Pancreas (tissue), 10 donors: Measurements from ENCODE around the gene C1orf35. TPM values are rescaled to one million over a fixed set of nuclear protein-coding genes. Genes with fewer than 3 reads are reported as not detected.

ENCODE experiments used
- ATAC-seq, 4 donors: fragments of 200-7000 bp; cut with Tn5 transposase; one replicate each; pipeline versions ENCODE4 v1.8.0 to v1.9.1; 2020; ENCODE audit warnings: mild to moderate bottlenecking in 4 of 4, moderate library complexity in 4 of 4
- DNase-seq, 6 donors: peaks; one replicate each; pipeline ENCODE4 v3.0.0-alpha.2; 2020
- FAIRE-seq: peaks from 2 replicates; lab custom pipeline; 2012; peaks lifted over from hg19 to GRCh38; lab: Jason Lieb, UNC
- H3K27ac ChIP-seq, 4 donors: fragments of 200-600 bp; sonication (generic); 1 replicate in 3 of 4; 2 replicates in 1 of 4; pipeline versions ENCODE4 v1.5.0 to v1.8.0; 2020
- H3K27me3 ChIP-seq, 4 donors: fragments of 200-600 bp; one replicate each; pipeline ENCODE4 v1.8.0; 2021
- H3K36me3 ChIP-seq, 3 donors: fragments of 200-600 bp; sonication (generic) in 1 of 3; one replicate each; pipeline versions ENCODE4 v1.5.0 to v1.8.0; 2020 to 2021
- H3K4me1 ChIP-seq, 3 donors: fragments of 200-600 bp; one replicate each; pipeline ENCODE4 v1.8.0; 2021
- H3K4me3 ChIP-seq, 4 donors: fragments of 200-600 bp; sonication (generic) in 2 of 4; one replicate each; pipeline versions ENCODE4 v1.5.0 to v1.8.0; 2020 to 2021
- H3K9me3 ChIP-seq, 4 donors: fragments of 200-600 bp; one replicate each; pipeline ENCODE4 v1.8.0; 2021
- WGBS, 2 donors: extraction: QIAGEN DNeasy Blood & Tissue Kit; methylation state at CpG; one replicate each; pipeline ENCODE4 v1.1.7; 2013; 5-methylcytosine and 5-hydroxymethylcytosine counted together
- intact Hi-C, 3 donors: fragments of 100-400 bp; cut with DNase I; formaldehyde crosslinking; loops; one replicate each; pipeline versions ENCODE4 v1.11.1 to v1.14.2; 2022
- polyA plus RNA-seq, 2 donors: library from polyadenylated mRNA; stranded (reverse); fragments of 200-250 nt; gene quantifications; one replicate each; pipeline ENCODE4 v1.2.3, GENCODE V29; 2013
- total RNA-seq, 6 donors: library from RNA; stranded (reverse); fragmentation: NEBNext Ultra II Directional in 4 of 6; extraction: Animal tissue kit (Norgen Biotek cat#: 25700) in 4 of 6; gene quantifications; one replicate each; pipeline versions ENCODE4 v1.2.1 to v1.2.4, GENCODE V29; 2021 to 2023
- TF ChIP-seq, protein P1 (sequence below), 4 donors: fragments of 200-600 bp; sonication (generic) in 3 of 4; IDR thresholded peaks; one replicate each; pipeline versions ENCODE4 v1.5.0 to v1.8.0; 2021; ENCODE audit warnings: antibody characterized with exemption in 4 of 4
- donor health status: healthy with polysubstance abuse.
- donor health status: DM: no; HTN: no; CAD: no; lungs with moderate emphysema.
- donor health status: DM: no; HTN: no; CAD: no.
- donor health status: control.
- donor health status: control.
- donor health status: Bipolar disorder and iron deficiency.
- donor health status: DM: yes; HTN: yes; CAD: no.
- donor health status: DM: no; HTN: no; CAD: no.
- donor health status: DM: no; HTN: no; CAD: no.
- donor health status: DM: yes; HTN: yes; CAD: no.

C1orf35 gene
- total and polyA plus RNA-seq, 8 donors, result 6.3 to 33.2 (median 8.3) TPM

GRCh38 chr1:228108742-228109072 lies 5.6 kb upstream of the C1orf35 start:
- Histone ChIP-seq H3K36me3 (no peaks in the 10 kb centered on the region), H3K4me1 (peaks cover 5 to 9% (median 7%) of the 10 kb centered on the region in 3 donors), H3K27me3 (no peaks in the 10 kb centered on the region), H3K27ac (peak overlapping the region; percentile 77 to 88 (median 82)), H3K4me3 (peak overlapping the region; percentile 79 to 98 (median 88)), H3K9me3 (no peaks in the 10 kb centered on the region)
- WGBS, 2 donors, result 2 to 3% methylated on average over 7 to 8 of the region's 8 CpGs
- intact Hi-C loops, result no loop called here
- DNase-seq (no peak), ATAC-seq (no peak), FAIRE-seq (no peak)
- TF ChIP-seq, protein P1, sequence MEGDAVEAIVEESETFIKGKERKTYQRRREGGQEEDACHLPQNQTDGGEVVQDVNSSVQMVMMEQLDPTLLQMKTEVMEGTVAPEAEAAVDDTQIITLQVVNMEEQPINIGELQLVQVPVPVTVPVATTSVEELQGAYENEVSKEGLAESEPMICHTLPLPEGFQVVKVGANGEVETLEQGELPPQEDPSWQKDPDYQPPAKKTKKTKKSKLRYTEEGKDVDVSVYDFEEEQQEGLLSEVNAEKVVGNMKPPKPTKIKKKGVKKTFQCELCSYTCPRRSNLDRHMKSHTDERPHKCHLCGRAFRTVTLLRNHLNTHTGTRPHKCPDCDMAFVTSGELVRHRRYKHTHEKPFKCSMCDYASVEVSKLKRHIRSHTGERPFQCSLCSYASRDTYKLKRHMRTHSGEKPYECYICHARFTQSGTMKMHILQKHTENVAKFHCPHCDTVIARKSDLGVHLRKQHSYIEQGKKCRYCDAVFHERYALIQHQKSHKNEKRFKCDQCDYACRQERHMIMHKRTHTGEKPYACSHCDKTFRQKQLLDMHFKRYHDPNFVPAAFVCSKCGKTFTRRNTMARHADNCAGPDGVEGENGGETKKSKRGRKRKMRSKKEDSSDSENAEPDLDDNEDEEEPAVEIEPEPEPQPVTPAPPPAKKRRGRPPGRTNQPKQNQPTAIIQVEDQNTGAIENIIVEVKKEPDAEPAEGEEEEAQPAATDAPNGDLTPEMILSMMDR (IDR thresholded peaks at IDR 0.05), result no peak

GRCh38 chr1:228108055-228108690 lies 5.0 kb upstream of the C1orf35 start:
- no peak for DNase-seq
- intact Hi-C loops, result no loop called here
- H3K27me3 ChIP-seq, result no peaks in the 10 kb centered on the region
- no peaks in the 10 kb centered on the region for H3K9me3 ChIP-seq
- TF ChIP-seq, protein P1 (IDR thresholded peaks at IDR 0.05), result no peak
- H3K4me1 ChIP-seq, result peaks cover 5 to 9% (median 7%) of the 10 kb centered on the region in 3 donors
- 61 to 67% methylated on average over 11 of the region's 11 CpGs for WGBS, 2 donors
- ATAC-seq, result no peak
- peak overlapping the region in 3 of 4 donors; percentile 79 to 88 (median 85) for H3K27ac ChIP-seq
- H3K36me3 ChIP-seq, result no peaks in the 10 kb centered on the region
- no peak for FAIRE-seq
- peak overlapping the region; percentile 79 to 98 (median 88) for H3K4me3 ChIP-seq

DNA sequence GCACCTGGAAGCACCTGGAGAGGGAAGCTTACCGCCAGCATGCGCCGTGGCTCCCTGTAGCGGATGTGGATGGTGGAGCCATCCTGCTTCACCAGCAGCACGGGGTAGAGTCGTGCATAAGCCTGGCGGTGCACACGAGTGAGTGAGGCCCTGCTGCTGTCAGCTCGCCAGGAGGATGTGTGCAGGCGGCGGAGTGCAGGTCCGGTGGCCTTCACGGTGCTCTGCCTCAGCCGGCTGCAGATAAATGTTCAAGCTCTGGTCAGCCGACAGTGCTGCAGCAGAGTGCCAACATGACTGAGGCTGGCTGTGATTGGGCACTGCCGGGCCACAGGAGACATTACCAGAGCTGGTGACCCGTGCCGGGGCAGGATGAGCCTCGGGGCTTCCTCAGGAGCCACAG lies 4.5 kb upstream of the C1orf35 start:
- peak in 3 of 6 donors; percentile 23 to 75 (median 53) for DNase-seq
- ATAC-seq, result no peak
- TF ChIP-seq, protein P1 (IDR thresholded peaks at IDR 0.05), result no peak
- intact Hi-C loops, result no loop called here
- peaks cover 5 to 9% (median 7%) of the 10 kb centered on the region in 3 donors for H3K4me1 ChIP-seq
- no peak overlapping the region for H3K4me3 ChIP-seq
- no peaks in the 10 kb centered on the region for H3K27me3 ChIP-seq
- WGBS, 2 donors, result 74 to 82% methylated on average over 19 of the region's 19 CpGs
- FAIRE-seq, result no peak
- no peak overlapping the region for H3K27ac ChIP-seq
- no peaks in the 10 kb centered on the region for H3K36me3 ChIP-seq
- no peaks in the 10 kb centered on the region for H3K9me3 ChIP-seq

- no peak overlapping the region for H3K4me3 ChIP-seq
- no peaks in the 10 kb centered on the region for H3K36me3 ChIP-seq
- TF ChIP-seq, protein P1 (IDR thresholded peaks at IDR 0.05), result no peak
- no peaks in the 10 kb centered on the region for H3K27me3 ChIP-seq
- no peak overlapping the region for H3K27ac ChIP-seq
- ATAC-seq, result no peak
- 86 to 97% methylated on average over 9 of the region's 9 CpGs for WGBS, 2 donors
- FAIRE-seq, result no peak
- H3K4me1 ChIP-seq, result peaks cover 5 to 13% (median 7%) of the 10 kb centered on the region in 3 donors
- intact Hi-C loops, result no loop called here
- H3K9me3 ChIP-seq, result no peaks in the 10 kb centered on the region
- DNase-seq, result no peak
Observed at GRCh38 chr1:228106800-228107054, 3.6 kb upstream of the C1orf35 start.

DNA sequence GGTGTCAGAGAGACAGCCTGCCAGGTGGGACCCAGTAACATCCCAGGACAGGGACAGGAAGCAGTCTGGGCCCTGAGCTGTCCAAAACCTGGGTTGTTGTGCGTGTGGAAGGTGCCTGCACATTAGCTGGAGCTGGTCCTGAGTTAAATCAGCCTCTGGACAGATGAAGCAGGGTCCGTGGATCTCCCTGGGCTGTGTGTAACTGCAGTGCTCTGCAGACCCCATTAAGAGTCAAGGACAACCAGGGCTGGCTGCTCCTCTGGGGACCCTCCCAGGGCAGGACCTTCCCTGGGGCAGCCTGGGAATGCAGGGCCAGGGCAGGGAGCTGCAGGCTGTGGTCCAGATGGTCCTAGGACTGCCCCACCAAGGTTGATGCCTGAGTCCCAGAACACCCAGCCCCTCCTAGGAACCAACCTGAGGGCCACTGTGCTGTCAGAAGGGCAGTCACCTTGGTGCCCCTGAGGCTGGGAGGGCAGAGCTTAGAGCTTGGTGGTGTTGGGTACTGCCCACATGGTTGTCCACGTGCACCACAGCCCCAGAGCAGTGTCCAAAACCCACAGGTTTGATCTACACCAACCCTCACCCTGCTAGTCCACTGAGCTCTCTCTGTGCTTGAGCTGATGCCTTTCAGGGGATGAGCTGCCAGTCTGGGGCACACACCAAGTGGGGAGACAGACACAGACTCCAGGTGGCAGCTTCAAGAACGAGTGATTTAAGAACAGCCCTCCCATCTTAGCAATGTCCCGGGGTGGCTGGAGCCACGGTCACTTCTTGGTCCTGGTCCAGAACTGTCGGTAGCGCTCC lies 3.1 kb upstream of the C1orf35 start:
- DNase-seq, result peak in 2 of 6 donors; percentile 14 to 63
- H3K4me1 ChIP-seq, result peaks cover 5 to 18% (median 7%) of the 10 kb centered on the region in 3 donors
- 74 to 76% methylated on average over 8 of the region's 8 CpGs for WGBS, 2 donors

More for the DNA sequence above, 3.1 kb upstream of the C1orf35 start:
- Histone ChIP-seq H3K36me3 (no peaks in the 10 kb centered on the region), H3K27me3 (no peaks in the 10 kb centered on the region), H3K4me3 (no peak overlapping the region), H3K9me3 (no peaks in the 10 kb centered on the region), H3K27ac (no peak overlapping the region)
- TF ChIP-seq, protein P1 (IDR thresholded peaks at IDR 0.05), result no peak
- no peak for FAIRE-seq
- ATAC-seq, result no peak
- intact Hi-C loops, result no loop called here
